SH-SY5Y (cell line): ENCODE measurements around the gene SMAD3.

Experiments
- GATA2 ChIP-seq: IDR thresholded peaks from 2 replicates; pipeline ENCODE4 v1.6.1; 2011; ENCODE audit warnings: mild to moderate bottlenecking, low read depth, low read length
- GATA3 ChIP-seq: IDR thresholded peaks from 2 replicates; pipeline ENCODE4 v1.6.1; 2011; ENCODE audit warnings: low read depth, mild to moderate bottlenecking, low read length, moderate library complexity

SMAD3 gene

DNA sequence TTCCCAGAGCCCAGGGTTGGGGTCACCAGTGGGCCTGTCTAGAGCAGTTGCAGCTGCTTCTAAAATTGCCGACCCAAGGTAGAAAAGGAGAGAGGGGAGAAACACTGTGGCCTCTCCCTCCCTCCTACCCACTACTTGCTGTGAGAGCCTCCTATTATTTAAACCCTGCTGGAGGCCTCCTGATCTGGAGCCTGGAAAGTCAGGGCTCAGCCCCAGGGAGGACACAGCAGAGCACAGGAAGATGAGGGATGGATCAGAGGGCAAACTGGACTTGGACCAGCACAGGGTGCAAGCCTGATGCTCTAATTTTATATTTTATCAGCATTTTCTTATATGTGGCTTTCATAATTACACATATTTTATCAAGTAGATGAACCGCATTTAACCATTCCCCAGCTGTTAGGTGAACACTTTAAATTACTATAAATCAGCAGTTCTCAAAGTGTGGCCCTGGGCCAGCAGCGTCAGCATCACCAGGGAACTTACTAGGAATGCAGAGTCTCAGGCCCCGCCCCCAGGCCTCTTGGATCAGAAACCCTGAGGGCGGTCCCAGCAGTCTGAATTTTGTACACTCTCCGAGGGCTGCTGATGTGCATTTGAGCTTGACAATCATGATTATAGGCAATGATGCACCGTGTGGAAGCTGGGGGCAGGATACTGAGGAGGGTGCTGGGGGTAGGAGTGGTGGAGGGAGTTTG is 26.7 kb downstream of the SMAD3 start:
- TF ChIP-seq GATA3 (no peak), GATA2 (no peak)

DNA sequence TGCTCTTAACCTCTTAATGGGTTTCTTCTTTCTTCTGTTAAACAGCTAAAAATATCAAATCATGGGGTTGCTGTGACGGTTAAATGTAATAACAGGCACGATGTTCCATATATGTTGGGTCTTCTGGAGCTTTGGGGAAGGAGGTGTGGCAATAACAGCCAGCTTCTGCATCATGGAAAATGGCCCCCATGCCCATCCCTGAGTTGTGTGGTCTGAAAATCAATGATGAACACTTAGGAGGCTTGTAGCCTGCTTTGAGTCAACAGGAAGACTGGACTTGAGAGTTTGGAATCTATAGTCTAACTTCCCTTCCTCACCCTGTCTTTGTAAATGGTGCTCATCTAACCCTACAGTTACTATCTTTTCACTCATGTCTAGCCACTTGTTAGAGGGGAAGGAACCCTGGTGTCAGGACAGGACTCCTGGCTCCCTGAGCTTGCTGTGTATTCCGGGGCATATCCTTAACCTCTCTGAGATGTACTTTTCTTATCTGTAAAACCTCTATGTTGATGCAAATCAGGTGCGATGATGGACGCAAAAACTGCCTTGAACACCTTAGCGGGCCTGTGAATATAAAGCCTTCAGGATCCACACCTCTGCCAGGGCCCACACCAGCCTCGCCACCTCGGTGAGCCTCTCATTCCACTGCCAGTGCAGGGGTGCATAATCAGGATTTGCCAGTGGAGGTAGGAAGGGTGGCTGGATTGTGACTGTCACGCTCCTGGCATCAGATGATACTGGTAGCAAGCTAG is 27.5 kb downstream of the SMAD3 start:
- no peak for TF ChIP-seq GATA3
- TF ChIP-seq GATA2 = no peak

DNA sequence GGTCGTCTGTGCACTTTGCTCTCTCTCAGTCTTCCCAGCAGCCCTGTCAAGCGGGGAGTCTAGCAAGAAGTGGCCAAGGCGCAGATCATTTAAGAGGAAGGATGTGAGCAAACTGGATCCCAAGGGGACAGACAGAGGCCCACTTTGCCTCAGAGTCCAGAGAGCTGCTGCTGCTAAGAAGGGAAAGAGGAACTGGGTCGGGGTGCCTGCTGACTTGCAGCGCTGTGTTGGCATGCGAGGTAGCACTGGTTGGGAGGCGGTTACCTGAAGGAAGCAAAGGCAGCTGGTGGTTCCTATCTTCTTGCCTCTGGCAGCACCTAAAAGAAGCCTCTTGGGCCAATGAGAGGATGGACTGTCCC is 28.1 kb downstream of the SMAD3 start:
- TF ChIP-seq GATA2 (no peak), GATA3 (no peak)

DNA sequence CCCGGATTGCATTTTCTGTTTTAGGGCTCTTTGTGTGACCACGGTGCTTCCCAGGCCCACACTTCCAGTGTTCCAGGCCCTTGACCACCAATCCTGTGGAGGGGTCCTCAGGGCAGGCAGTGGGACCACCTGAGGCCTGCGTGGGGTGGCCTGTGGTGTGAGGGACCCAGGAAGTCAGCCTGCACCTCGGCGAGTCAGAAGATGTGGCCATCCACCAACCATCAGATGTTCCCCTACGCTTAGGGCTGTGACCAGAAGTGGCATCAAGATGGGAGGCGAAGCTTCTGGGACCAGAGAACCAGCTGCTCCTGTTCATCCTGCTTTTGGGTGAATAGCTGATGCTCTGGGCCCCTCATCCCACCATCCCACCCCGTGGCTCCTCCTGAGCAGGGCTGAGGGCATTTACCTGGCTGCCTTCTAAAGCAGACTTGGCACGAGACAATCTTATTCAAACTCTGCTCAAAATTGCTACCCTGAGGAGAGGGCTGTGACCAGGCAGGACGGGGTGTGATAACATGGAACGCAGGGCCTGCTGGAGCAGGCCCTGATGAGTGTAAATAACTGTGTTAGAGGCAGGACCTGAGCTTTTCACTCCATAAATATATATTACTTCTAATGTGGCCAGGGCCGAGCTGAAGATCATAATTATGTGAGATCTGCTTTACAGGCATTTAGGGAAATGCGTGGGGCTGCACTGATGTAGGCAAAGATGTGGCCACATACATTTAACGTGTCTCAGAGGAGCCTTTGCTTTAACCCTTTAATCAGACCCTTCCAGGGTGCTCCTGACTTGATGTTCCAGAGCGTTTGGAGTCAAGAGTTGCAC is 28.8 kb downstream of the SMAD3 start:
- no peak for TF ChIP-seq GATA3
- no peak for TF ChIP-seq GATA2

DNA sequence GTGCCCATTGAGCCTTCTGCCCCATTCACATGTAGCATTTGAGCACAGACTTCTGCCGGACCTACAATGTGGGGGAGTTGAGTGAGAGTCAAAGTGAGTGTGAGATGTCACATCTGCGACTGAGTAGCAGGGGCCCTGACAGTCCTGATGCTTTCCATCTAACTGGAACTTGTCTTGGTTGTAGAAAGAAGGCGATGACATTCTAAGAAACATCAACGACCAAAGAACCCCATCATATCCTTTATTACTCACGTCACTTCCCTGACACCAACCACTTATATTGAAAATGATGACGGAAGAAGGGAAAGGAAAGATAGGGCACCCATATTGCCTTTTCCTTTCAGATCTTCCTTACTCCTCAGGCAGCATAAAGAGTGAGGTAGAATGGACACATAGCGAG is 30.5 kb downstream of the SMAD3 start:
- TF ChIP-seq GATA3 = no peak
- TF ChIP-seq GATA2 = no peak

DNA sequence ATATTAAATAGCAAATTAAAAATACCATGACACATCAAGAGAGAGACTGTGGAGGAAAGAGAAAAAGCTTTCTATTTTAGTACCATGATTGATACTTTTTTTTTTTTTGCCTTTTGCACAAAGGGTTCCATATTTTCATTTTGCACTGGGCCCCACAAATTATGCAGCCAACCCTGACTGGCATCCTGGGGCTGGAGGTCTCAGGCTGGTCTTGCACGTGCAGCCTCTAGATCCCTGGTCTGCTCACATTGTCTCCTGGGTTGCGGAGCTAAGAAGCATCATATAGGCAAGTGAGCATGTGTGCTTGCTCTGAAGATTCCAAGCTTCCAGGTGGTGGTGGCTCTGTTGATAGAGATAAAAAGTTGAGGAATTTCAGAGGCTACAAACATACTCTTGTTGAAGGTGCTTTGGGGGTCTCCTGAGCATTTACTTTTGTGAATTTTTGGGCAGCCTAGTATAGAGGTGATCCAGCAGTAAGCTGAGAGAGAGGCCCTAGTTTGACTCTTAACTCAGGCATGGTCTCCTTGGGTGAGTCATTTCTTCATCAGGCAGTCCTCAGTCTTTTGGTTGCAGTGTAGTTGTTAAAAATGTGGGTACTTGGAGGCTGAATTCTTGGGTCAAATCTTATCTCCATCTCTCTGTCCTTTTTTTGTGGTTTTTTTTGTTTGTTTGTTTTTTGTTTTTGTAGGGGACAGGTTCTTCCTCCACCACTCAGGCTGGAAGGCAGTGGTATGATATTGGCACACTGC is 31.3 kb downstream of the SMAD3 start:
- TF ChIP-seq GATA2 (no peak), GATA3 (no peak)

DNA sequence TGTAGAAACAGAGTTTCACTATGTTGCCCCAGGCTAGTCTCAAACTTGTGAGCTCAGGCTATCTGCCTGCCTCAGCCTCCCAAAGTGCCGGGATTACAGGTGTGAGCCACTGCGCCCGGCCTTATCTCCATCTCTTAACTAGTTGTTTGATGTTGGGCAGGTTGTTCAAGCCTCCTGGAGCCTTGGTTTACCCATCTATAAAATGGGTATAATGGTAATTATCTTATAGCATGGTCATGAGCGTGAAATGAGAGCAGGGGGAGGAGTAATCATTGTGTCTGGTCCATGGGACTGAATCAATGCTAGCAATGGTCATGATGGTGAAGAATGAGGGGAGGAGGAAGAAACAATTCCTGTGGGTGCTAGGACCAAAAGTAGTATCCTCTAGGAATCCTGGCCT is 32.0 kb downstream of the SMAD3 start:
- TF ChIP-seq GATA2 (no peak), GATA3 (no peak)

DNA sequence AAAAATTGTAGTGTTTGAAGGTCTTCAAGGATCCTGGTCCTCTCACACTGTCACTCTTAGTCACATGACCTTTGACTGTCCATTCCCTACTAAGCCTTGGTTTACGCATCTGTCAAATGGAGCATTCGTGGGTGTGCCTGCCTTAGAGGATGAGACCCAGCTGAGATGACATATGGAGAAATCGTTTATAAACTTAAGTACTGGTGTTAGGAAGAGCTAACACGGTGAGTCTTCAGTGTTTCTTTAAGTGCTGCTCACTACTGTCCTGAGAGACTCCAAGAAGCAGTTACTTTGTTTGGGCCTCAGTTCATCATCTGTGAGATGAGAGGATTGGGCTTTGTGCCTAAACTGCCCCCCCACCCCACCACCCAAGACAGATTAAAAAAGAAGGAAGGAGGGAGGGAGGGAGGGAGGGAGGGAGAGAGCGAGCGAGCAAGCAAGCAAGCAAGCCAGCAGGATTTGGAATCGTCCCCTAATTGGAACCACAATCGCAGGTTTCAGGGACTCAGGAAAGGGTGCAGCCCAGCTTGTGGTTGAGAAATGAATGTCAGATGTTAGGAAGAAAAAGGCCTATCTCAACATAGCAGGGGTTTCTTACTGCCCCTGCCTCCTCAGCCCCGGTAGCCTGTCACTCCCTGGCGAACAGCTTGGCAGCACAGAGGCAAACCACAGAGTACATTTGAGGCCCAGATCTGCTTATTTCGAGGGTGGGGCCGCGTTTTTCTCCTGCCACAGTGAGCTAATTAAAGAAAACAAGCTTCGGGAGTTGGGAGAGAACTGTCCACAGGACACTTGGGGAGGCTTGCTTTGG is 32.7 kb downstream of the SMAD3 start:
- TF ChIP-seq GATA2 (no peak), GATA3 (no peak)

DNA sequence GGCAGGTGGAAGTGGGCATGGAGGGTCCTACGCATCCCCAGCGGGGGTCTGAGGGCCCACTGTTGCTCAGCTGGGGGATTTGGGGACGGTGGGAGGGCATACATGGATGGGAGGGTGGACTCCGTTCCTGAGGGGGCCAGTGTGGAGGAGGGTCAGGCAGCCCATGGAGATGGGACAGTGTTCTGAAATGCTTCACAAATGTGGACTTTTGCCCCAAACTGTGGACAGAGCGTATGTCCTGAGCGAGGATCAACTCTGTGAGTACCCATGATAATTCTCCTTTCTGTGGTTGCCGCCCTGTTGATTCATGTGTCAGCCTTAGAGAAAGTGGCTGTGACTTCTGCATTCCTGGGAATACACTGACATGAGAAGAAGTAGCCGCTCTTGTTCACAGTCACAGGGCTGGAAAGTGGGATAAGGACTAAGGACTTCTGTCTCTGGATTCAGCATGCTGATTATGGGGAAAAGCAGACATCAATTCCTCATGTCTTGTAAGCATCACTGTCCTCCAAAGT is 33.4 kb downstream of the SMAD3 start:
- no peak for TF ChIP-seq GATA2
- no peak for TF ChIP-seq GATA3

DNA sequence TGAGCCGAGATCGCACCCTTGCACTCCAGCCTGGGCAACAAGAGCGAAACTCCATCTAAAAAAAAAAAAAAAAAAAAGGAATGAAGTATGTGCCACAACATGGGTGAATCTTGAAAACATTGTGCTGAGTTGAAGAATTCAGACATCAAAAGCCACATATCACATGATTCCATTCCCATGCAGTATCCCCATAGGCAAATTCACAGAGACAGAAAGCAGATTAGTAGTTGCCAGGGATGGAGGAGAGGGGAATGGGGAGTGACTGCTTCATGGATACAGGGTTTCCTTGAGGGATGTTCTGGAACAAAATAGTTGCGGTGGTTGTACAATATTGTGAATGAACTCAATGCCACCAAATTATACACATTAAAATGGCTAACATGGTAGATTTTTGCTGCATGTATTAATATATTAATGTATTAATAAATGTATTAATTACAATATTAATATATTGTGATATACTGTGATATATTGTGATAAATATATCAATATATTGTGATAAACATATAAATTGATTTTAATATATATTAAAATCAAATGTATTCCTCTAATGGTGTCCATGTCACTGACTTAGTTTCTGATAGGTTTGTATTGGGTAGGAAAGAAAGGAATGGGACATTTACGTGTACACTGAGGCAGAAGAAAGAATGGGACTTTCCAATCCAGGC is 34.9 kb downstream of the SMAD3 start:
- TF ChIP-seq GATA2 (no peak), GATA3 (no peak)

DNA sequence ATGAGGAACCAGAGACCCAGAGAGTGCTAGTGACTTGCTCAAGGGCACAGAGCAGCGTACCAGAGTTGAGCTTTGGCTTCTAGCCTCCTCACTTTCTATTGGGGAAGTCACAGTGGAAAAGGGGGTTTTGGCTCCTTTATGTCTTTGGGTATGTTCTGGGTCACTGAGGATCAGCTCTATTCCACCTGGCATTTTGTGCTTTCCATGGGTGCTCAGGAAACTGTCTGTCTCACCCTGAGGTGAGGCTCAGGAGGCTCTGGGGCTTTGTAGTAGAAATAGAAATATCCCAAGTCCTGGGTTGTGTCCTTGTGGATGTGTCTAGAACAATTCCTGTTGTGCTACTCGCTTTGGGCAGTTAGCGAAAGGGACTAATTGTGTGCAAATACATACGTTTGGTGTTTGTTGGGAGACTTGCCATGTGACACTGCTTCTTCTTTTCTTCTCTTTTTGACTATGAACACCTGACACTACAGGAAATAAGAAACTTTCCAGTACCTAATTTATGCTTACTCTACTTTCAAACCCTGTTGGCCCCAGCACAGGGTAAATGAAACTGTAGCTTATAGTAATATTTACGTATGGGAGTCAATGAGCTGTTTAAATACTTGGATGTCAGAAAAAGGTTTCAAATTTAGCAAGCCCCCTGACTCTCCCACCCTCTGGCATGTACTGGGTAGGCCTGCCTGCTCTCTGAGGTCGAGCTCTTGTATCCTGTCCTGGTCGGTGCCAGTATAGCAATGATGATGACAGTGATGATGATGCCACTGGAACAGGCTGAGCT is 35.6 kb downstream of the SMAD3 start:
- TF ChIP-seq GATA2 (no peak), GATA3 (no peak)

DNA sequence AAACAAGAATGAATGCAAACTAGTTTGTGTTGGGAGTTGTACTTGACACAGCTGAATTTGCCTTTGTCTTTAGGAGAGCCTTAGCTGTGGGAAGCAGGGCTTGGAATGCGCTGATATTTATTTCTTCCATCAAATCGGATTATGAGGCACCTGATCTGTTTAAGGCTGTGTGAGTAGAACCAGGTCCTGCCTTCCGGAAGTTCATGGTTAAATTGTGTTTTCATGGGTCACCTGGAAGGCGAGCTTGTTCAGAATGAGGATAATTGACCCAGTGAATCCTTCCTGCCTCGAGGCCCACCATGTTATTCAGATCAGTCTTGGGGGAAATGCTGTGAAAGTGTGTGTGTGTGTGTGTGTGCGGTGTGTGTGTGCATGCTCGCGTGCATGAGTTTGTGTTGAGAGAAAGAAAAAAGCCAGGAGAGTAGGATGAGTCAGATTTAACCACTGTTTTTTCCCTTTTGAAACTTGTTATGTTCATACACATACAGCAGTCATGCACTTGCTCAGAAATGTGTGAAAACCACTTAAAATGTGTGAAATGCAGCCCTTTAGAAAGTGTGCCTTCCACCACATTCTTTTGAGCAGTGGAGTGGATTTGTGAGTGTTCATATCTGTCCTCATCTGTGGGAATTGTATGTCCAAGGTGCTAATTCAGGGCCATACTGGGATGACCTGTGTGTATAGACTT is 36.7 kb downstream of the SMAD3 start:
- TF ChIP-seq GATA3 (no peak), GATA2 (no peak)
